PC-9 (cell line): ENCODE data around the gene PHLPP1. TPM values are rescaled to one million over a fixed set of nuclear protein-coding genes. Genes with fewer than 3 reads are reported as not detected.

Source experiments
- BruUV-seq: library from RNA; stranded (reverse); fragments of 400-500 nt; replicated peaks from 2 replicates; lab custom pipeline; 2021; lab: Mats Ljungman, UMichigan
- CTCF ChIA-PET: fragments of 300-600 bp; sonication (Branson Sonifier 250); formaldehyde crosslinking; loops from one replicate; lab custom pipeline; 2022; ENCODE audit warnings: antibody characterized with exemption; lab: Charles Lee
- POLR2A ChIA-PET: fragments of 300-600 bp; sonication (Branson Sonifier 250); formaldehyde crosslinking; loops from one replicate; lab custom pipeline; 2022; ENCODE audit warnings: antibody characterized with exemption; ENCODE audit not compliant: unreplicated experiment; lab: Charles Lee
- DNase-seq, 2 experiments: peaks; one replicate each; pipeline versions ENCODE4 v3.0.0 to v3.0.0-alpha.2; 2015 to 2022; ENCODE audit warnings: mixed read lengths in 1 of 2
- H2AFZ ChIP-seq: fragments of 200-600 bp; sonication (generic); 2 replicates; pipeline ENCODE4 v1.8.1; 2017; ENCODE audit warnings: antibody characterized with exemption
- H3F3A ChIP-seq: fragments of 200-600 bp; sonication (generic); 2 replicates; pipeline ENCODE4 v1.8.1; 2017; ENCODE audit warnings: antibody characterized with exemption, mild to moderate bottlenecking, low read depth; ENCODE audit not compliant: insufficient read depth
- H3K27ac ChIP-seq: fragments of 200-600 bp; sonication (generic); 2 replicates; pipeline ENCODE4 v1.6.1; 2016; ENCODE audit warnings: mixed run types
- H3K27me3 ChIP-seq: fragments of 200-600 bp; sonication (generic); 2 replicates; pipeline ENCODE4 v1.6.1; 2016; ENCODE audit warnings: low read depth, mixed run types; ENCODE audit not compliant: insufficient read depth
- H3K36me3 ChIP-seq: fragments of 200-600 bp; sonication (generic); 2 replicates; pipeline ENCODE4 v1.6.1; 2016; ENCODE audit warnings: low read depth, mixed run types
- H3K4me1 ChIP-seq: fragments of 200-600 bp; sonication (generic); replicated peaks from 2 replicates; pipeline ENCODE4 v1.6.1; 2016; ENCODE audit warnings: mixed run types; ENCODE audit not compliant: insufficient read depth
- H3K4me2 ChIP-seq: fragments of 200-600 bp; sonication (generic); 2 replicates; pipeline ENCODE4 v1.6.1; 2017; ENCODE audit warnings: mixed run types
- H3K4me3 ChIP-seq: fragments of 200-600 bp; sonication (generic); 2 replicates; pipeline ENCODE4 v1.6.1; 2016; ENCODE audit warnings: mixed run types
- H3K79me2 ChIP-seq: fragments of 200-600 bp; sonication (generic); 2 replicates; pipeline ENCODE4 v1.6.1; 2017; ENCODE audit warnings: low read depth, mixed run types
- H3K9me2 ChIP-seq: fragments of 200-600 bp; sonication (generic); 2 replicates; pipeline ENCODE4 v1.8.1; 2017; ENCODE audit warnings: mild to moderate bottlenecking; ENCODE audit not compliant: insufficient read depth
- H3K9me3 ChIP-seq: fragments of 200-600 bp; sonication (generic); 2 replicates; pipeline ENCODE4 v1.8.1; 2016; ENCODE audit warnings: low read depth; ENCODE audit not compliant: insufficient read depth
- H4K20me1 ChIP-seq: fragments of 200-600 bp; sonication (generic); 2 replicates; pipeline ENCODE4 v1.8.1; 2017; ENCODE audit not compliant: insufficient read depth
- EZH2 ChIP-seq: fragments of 200-600 bp; sonication (generic); IDR thresholded peaks from 2 replicates; pipeline ENCODE4 v1.8.0; 2017; ENCODE audit warnings: antibody characterized with exemption, low read depth
- intact Hi-C: fragments of 100-400 bp; cut with micrococcal nuclease; formaldehyde crosslinking; loops from one replicate; pipeline ENCODE4 v1.10.0; 2022; ENCODE audit not compliant: unreplicated experiment
- total RNA-seq: library from RNA; stranded (reverse); gene quantifications from 2 replicates; pipeline ENCODE4 v1.2.3, GENCODE V29; 2021
- TF ChIP-seq, protein P1 (sequence below): fragments of 200-600 bp; sonication (generic); conservative IDR thresholded peaks from 2 replicates; pipeline ENCODE4 v1.6.1; 2017; ENCODE audit warnings: mixed run types, antibody characterized with exemption, mild to moderate bottlenecking, moderate library complexity

The PHLPP1 gene
- total RNA-seq, 1 experiment from 2014 or later = 21.1 TPM

DNA sequence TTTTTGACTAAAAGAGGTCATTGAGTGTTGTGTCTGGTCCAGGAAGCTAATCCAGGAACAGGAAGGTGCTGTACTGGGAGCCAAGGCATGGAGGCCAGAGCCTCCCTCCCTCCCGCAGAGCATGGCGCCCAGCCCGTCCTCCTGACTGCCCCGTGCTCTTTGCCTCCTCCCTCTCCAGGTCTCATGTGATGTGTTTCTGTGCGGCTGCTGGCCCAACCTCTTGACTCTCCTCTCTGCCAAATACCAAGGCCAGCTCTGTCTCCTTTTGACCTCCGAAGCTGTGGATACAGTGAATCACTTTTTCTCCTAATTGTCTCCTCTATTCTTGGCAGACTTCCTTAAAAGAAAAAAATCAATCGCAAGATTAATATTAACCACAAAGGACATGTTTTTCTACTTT is 284.1 kb downstream of the PHLPP1 start:
- no peak overlapping the region for H2AFZ ChIP-seq
- no peaks in the 10 kb centered on the region for H3K9me2 ChIP-seq
- no peaks in the 10 kb centered on the region for H4K20me1 ChIP-seq
- no peak for DNase-seq
- H3K36me3 ChIP-seq = no peaks in the 10 kb centered on the region
- no peaks in the 10 kb centered on the region for H3K27me3 ChIP-seq
- no peak overlapping the region for H3K4me2 ChIP-seq
- H3K79me2 ChIP-seq = no peaks in the 10 kb centered on the region
- H3K4me1 ChIP-seq = no peaks in the 10 kb centered on the region
- ChIA-PET POLR2A (interaction anchor here (0.7 kb wide), 1 partner anchor 354 kb away, joined by 4 read pairs; no protein-coding TSS in a partner anchor), CTCF (no interaction called here)
- intact Hi-C loops = no loop called here
- H3F3A ChIP-seq = no peaks in the 10 kb centered on the region
- no peak overlapping the region for H3K27ac ChIP-seq
- TF ChIP-seq, protein P1, sequence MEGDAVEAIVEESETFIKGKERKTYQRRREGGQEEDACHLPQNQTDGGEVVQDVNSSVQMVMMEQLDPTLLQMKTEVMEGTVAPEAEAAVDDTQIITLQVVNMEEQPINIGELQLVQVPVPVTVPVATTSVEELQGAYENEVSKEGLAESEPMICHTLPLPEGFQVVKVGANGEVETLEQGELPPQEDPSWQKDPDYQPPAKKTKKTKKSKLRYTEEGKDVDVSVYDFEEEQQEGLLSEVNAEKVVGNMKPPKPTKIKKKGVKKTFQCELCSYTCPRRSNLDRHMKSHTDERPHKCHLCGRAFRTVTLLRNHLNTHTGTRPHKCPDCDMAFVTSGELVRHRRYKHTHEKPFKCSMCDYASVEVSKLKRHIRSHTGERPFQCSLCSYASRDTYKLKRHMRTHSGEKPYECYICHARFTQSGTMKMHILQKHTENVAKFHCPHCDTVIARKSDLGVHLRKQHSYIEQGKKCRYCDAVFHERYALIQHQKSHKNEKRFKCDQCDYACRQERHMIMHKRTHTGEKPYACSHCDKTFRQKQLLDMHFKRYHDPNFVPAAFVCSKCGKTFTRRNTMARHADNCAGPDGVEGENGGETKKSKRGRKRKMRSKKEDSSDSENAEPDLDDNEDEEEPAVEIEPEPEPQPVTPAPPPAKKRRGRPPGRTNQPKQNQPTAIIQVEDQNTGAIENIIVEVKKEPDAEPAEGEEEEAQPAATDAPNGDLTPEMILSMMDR = no peak
- no peak for TF ChIP-seq EZH2
- no peak overlapping the region for H3K4me3 ChIP-seq
- H3K9me3 ChIP-seq = no peaks in the 10 kb centered on the region
- BruUV-seq = no TSS peak

DNA sequence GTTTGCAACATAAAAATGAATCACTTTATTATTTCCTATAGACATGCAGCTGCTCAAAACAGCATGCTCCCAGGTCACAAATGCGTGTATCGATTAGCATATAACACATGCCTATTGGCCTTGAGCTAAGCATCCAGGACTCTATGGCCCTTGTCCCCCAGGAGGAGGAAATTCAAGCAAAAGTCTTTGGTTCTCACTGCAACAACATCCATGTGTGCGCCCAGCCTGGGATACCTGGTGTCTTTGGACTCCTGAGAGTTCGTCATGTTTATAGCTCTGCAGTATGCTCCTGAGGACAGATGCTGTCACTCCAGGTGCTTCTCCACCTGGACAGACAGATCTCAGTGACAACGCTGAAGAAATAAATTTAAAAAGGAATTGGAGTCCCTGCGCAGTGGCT is 284.6 kb downstream of the PHLPP1 start:
- CTCF ChIA-PET = no interaction called here
- no peaks in the 10 kb centered on the region for H3F3A ChIP-seq
- intact Hi-C loops = no loop called here
- H3K27me3 ChIP-seq = no peaks in the 10 kb centered on the region
- DNase-seq = no peak
- H4K20me1 ChIP-seq = no peaks in the 10 kb centered on the region
- H3K4me3 ChIP-seq = no peak overlapping the region
- BruUV-seq = no TSS peak
- H3K4me1 ChIP-seq = no peaks in the 10 kb centered on the region
- H3K9me2 ChIP-seq = no peaks in the 10 kb centered on the region
- no peak overlapping the region for H3K4me2 ChIP-seq
- no peaks in the 10 kb centered on the region for H3K9me3 ChIP-seq
- POLR2A ChIA-PET = interaction anchor here (0.7 kb wide), 1 partner anchor 353 kb away, joined by 4 read pairs; no protein-coding TSS in a partner anchor
- no peaks in the 10 kb centered on the region for H3K79me2 ChIP-seq
- no peaks in the 10 kb centered on the region for H3K36me3 ChIP-seq
- no peak overlapping the region for H3K27ac ChIP-seq
- H2AFZ ChIP-seq = no peak overlapping the region
- TF ChIP-seq, protein P1 = no peak
- no peak for TF ChIP-seq EZH2

DNA sequence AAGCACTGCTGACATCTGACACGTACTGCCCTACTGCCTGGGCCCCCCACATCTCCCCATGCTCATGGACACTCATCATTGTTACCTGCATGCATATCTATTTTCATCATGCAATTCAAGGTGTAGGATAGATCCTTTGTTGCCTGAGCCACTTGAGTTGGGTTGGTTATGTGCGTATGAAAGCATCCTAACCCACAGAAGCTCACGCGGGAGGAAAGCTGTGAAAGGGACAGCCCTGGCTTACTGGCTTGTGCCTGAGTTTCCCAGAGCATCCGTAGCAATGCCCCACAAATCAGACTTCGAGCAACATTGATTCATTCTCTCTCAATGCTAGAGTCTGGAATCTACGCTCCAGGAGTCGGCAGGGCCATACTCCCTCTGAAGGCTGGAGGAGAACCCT is 285.5 kb downstream of the PHLPP1 start:
- ChIA-PET POLR2A (no interaction called here), CTCF (no interaction called here)

More for the DNA sequence above, 285.5 kb downstream of the PHLPP1 start:
- no peaks in the 10 kb centered on the region for H4K20me1 ChIP-seq
- H3K27me3 ChIP-seq = no peaks in the 10 kb centered on the region
- no peaks in the 10 kb centered on the region for H3K9me3 ChIP-seq
- no peaks in the 10 kb centered on the region for H3F3A ChIP-seq
- H3K27ac ChIP-seq = no peak overlapping the region
- intact Hi-C loops = no loop called here
- DNase-seq = no peak
- no peak overlapping the region for H3K4me3 ChIP-seq
- TF ChIP-seq, protein P1 = no peak
- no peak for TF ChIP-seq EZH2
- no peak overlapping the region for H3K4me2 ChIP-seq
- H2AFZ ChIP-seq = no peak overlapping the region
- no peaks in the 10 kb centered on the region for H3K9me2 ChIP-seq
- no peaks in the 10 kb centered on the region for H3K79me2 ChIP-seq
- H3K4me1 ChIP-seq = no peaks in the 10 kb centered on the region
- no TSS peak for BruUV-seq
- H3K36me3 ChIP-seq = no peaks in the 10 kb centered on the region
